HL-60/S4 (cell line): ENCODE data around the gene CEP85L.

Experiments
- in situ Hi-C: fragments of 300-500 bp; cut with MboI; formaldehyde crosslinking; loops from 2 replicates; pipeline ENCODE4 v1.14.3; 2022; ENCODE audit warnings: low sequenced_read_pairs

The CEP85L gene

GRCh38 chr6:118546164-118546879, 105.1 kb downstream of the CEP85L start:
- in situ Hi-C loops, result no loop called here

DNA sequence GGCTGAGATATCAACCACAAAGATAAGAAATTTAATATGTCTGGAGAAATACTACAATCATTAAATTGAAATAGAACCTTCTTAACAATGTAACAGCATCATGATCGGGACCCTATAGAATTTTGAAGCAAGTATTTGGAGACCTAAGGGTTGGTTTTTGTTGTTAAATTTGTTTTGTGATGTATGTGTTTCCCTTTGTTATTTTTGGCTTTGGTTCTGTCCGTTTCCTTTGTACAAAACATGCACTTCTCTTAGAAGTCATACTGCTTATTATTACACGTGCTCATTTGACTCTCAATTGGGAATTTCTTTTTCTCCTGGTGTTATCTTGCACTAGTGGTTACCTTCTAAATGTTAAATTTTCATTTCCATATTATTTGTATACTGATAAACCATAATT, 107.3 kb downstream of the CEP85L start:
- in situ Hi-C loops, result no loop called here

DNA sequence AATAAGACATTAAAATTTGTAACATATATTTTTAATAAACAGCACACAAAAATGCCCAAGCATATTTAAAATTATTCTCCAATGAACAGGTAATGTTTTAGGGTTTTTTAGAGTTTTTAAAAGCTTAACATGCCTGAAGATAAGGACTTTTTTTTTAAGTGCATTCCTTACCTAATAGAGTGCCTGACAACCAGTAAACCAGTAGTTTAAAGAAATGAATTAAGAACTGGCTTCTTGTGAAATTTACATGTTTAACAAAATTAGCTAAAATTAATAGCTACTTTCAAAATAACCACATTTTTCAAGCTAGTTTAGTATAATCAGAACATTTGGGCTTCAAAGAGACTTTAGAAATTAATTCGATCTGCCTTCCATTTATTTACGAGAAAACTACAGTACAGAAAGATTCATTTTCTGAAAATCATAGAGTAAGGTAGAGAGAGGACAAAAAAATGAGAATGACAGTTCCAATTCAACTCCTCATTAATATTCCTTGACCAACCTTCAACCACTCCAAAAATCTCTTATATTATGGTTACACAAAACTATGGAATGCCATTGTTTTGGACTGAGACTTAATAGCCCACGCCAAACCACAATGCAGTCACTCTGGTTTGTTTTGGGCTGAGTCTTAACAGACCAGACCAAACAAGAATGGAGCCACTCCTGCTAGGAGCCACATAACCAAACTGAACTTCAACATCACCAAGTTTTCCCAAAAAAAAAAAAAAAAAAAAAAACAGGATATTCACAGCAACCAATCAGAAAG, 109.0 kb downstream of the CEP85L start:
- in situ Hi-C loops, result no loop called here

GRCh38 chr6:118537574-118537973, 113.8 kb downstream of the CEP85L start:
- in situ Hi-C loops, result no loop called here

GRCh38 chr6:118536478-118536877, 114.9 kb downstream of the CEP85L start:
- in situ Hi-C loops, result no loop called here

DNA sequence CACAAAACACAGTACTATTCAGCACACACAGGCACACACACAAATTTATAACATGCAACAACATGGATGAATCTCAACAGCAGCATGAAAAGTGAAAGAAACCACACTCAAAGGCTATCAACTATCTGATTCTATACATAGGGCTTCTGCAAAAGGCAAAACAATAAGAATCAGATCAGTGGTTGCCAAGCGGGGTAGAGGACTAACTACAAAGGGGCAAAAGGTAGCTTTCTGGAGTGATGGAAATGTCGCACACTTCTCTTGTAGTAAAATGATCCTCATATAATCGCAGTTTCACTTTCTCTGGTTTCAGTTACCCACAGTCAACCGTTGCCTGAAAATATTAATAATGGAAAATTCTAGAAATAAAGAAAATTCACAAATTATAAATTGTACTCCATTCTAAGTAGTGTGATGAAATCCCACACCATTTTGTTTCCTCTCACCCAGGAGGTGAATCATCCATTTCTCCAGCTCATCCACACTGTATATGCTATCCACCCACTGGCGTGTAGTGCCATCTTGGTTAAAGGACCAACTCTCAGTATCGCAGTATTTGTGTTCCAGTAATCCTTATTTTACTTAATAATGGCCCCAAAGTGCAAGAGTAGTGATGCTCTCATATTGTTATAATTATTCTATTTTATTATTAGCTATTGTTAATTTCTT, 116.1 kb downstream of the CEP85L start:
- in situ Hi-C loops, result no loop called here

DNA sequence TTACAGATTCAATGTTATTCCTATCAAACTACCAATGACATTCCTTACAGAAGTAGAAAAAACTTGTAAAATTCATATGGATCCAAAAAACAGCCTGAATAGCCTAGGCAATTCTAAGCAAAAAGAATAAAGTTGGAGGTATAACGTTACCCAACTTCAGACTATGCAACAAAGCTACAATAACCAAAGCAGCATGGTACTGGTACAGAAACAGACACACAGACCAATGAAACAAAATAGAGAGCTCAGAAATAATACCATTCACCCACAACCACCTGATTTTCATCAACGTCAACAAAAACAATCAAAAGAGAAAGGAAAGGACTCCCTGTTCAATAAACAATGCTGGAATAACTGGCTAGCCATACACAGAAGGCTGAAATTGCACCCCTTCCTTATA, 120.4 kb downstream of the CEP85L start:
- in situ Hi-C loops, result no loop called here

- in situ Hi-C loops, result no loop called here
These were observed 121.6 kb downstream of the CEP85L start for GRCh38 chr6:118529756-118530155.

DNA sequence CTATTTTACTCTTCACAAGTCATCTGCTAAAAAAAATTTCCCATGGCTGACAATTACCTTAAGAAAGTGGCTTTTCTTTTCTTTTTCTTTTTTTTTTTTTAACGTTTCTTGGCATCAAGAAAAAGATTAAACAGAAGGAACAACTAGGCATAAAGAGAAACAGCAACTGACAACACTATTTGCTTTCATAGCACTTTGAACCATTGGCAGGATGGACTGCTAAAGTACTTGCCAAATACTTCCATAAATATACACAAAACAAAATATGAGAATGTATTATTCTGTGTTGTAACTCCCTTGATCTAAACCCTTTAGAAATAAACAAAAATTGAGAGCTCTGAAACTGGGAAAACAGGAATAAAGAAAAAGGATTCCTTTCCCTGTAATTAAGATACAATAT, 123.3 kb downstream of the CEP85L start:
- in situ Hi-C loops, result no loop called here

GRCh38 chr6:118525913-118526780, 125.2 kb downstream of the CEP85L start:
- in situ Hi-C loops, result no loop called here

GRCh38 chr6:118524686-118525085, 126.7 kb downstream of the CEP85L start:
- in situ Hi-C loops, result no loop called here

GRCh38 chr6:118523216-118523615, 128.2 kb downstream of the CEP85L start:
- in situ Hi-C loops, result no loop called here

GRCh38 chr6:118522422-118522821, 129.0 kb downstream of the CEP85L start:
- in situ Hi-C loops, result no loop called here

- in situ Hi-C loops, result no loop called here
These were observed 136.7 kb downstream of the CEP85L start for GRCh38 chr6:118514689-118515088.

GRCh38 chr6:118511930-118512715, 139.3 kb downstream of the CEP85L start:
- in situ Hi-C loops, result no loop called here

- in situ Hi-C loops, result no loop called here
These were observed 142.3 kb downstream of the CEP85L start for GRCh38 chr6:118509009-118509617.

GRCh38 chr6:118507636-118508035, 143.8 kb downstream of the CEP85L start:
- in situ Hi-C loops, result no loop called here

DNA sequence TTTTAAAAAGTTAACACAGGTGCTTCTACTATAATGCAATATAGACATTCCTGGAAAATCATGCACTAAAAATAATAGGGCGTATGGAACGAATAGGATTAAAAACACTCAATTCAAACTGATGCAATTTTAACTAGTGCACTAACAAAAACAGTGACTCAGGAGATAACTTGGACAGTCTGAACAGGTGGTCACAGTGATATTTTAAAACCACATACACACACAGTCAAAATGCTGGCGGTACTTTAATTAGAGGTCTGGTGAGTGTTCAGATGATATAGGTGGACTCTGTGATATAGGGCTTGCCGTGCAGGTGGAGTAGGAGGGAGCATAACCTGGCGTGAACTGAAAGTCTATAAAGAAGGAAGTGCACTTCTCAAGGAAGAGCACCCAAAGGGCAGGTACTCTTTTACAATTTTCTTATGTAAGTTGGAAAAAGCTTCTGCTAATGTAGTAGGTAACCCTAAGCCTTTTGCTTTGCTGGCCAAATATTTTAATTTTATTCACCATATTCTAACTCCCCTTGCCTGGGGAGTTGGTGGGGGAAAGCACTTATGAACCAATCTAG, 145.2 kb downstream of the CEP85L start:
- in situ Hi-C loops, result no loop called here

DNA sequence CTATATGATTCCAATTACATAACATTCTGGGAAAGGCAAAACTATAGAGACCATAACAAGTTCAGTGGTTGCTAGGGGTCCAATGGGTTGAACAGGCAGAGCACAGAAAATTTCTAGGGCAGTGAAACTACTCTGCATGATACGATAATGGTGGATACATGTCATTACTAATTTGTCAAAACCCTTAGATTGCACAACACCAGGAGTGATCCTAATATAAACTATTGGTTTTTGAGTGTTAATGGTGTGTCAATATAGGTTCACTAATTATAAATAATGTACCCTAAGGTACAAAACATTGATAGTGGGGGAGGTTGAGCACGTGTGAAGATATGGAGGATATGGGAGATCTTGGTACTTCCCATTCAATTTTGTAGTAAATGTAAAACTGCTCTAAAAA, 145.7 kb downstream of the CEP85L start:
- in situ Hi-C loops, result no loop called here
